ENCODE measurements around the gene RUNX3.

DNA sequence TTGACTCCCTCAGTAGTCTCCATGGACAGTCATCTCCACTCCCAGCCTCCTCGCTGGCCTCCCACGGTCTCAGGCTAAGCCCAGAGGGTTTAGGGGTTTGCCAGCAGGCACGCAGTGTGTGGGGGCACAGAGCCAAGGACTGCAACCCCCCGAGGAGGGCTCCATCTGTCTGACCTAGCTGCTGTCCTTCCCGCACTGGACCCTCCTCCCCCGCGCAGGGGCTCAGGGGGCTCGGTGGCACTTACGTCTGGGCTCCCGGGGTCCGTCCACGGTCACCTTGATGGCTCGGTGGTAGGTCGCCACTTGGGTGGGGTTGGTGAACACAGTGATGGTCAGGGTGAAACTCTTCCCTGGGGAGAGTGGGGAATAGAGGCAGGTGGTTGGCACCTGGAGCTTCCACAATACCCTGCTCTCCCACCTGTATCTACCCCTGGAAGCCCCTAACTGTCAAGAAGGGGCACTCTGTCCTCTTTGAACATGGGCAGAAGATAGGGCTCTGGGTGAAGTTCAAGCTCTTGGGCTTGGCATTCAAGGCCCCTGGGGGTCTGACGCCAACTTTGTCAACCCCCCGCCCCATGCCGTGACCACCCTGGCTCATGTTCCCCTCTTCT is 11.0 kb downstream of the RUNX3 start:
- TF ChIP-seq CTCF (IDR thresholded peaks at IDR 0.05): no peak
- no peak for TF ChIP-seq EZH2 (IDR thresholded peaks at IDR 0.05; ENCODE audit: borderline replicate concordance, insufficient read depth, low read depth, low read length, poor library complexity, severe bottlenecking)
